GM18858 (cell line): Measurements from ENCODE around the gene BUB1.
"Not testable (repeated sequence)": the region's sequence is repeated elsewhere in the genome, so short reads cannot be mapped to it uniquely, and the experiment has no call there.

ENCODE experiments used
- ATAC-seq: cut with Tn5 transposase; IDR thresholded peaks from one replicate; pipeline ENCODE4 v1.9.1; 2021; ENCODE audit not compliant: unreplicated experiment

The BUB1 gene

GRCh38 chr2:110605057-110605456 lies 72.8 kb downstream of the BUB1 start:
- ATAC-seq = not testable (repeated sequence)

- ATAC-seq = not testable (repeated sequence)
These were observed 73.8 kb downstream of the BUB1 start for GRCh38 chr2:110603917-110604591.

- ATAC-seq = not testable (repeated sequence)
These were observed 75.7 kb downstream of the BUB1 start for GRCh38 chr2:110602139-110602538.

- not testable (repeated sequence) for ATAC-seq
These were observed 85.9 kb downstream of the BUB1 start for GRCh38 chr2:110591973-110592372.

- ATAC-seq = not testable (repeated sequence)
These were observed 88.1 kb downstream of the BUB1 start for GRCh38 chr2:110589677-110590330.

- not testable (repeated sequence) for ATAC-seq
These were observed 89.3 kb downstream of the BUB1 start for GRCh38 chr2:110588520-110588919.
